Astrocyte of the cerebellum (primary cell): Measurements from ENCODE around the gene CCDC34.

Source experiments
- DNase-seq: peaks from one replicate; pipeline ENCODE4 v3.0.0-alpha.2; 2011; ENCODE audit warnings: low read depth
- H3K4me3 ChIP-seq: 2 replicates; pipeline ENCODE4 v1.5.1; 2011; ENCODE audit warnings: mild to moderate bottlenecking, low read depth, low read length, moderate library complexity
- in situ Hi-C: cut with HindIII; loops from 2 replicates; pipeline ENCODE4 v1.10.0; 2017; ENCODE audit warnings: low sequenced_read_pairs
- TF ChIP-seq, protein P1 (sequence below): IDR thresholded peaks from 2 replicates; pipeline ENCODE4 v1.5.1; 2012; ENCODE audit warnings: low read length, low read depth, moderate library complexity, mild to moderate bottlenecking; ENCODE audit errors: missing control alignments

The CCDC34 gene

DNA sequence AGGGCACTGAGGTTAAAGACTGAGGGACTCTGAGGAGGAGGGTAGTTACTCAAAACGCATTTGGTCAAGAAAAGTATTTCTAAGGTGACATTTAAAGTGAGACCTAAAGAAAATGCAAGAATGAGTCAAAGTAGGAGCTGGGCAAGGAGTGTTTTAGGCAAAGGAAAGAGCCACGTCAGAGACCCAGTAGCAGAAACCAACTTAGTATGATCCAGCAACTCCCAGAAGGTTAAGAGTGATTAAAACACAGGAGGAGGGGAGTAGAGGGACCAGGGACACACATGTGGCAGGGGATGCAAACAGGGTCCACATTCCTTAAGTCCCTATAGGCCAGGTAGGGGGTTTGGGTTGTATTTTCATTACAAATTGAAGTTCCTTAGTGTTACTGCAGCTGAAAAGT is 24.3 kb upstream of the CCDC34 start:
- TF ChIP-seq, protein P1, sequence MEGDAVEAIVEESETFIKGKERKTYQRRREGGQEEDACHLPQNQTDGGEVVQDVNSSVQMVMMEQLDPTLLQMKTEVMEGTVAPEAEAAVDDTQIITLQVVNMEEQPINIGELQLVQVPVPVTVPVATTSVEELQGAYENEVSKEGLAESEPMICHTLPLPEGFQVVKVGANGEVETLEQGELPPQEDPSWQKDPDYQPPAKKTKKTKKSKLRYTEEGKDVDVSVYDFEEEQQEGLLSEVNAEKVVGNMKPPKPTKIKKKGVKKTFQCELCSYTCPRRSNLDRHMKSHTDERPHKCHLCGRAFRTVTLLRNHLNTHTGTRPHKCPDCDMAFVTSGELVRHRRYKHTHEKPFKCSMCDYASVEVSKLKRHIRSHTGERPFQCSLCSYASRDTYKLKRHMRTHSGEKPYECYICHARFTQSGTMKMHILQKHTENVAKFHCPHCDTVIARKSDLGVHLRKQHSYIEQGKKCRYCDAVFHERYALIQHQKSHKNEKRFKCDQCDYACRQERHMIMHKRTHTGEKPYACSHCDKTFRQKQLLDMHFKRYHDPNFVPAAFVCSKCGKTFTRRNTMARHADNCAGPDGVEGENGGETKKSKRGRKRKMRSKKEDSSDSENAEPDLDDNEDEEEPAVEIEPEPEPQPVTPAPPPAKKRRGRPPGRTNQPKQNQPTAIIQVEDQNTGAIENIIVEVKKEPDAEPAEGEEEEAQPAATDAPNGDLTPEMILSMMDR = no peak
- in situ Hi-C loops = no loop called here
- no peak for DNase-seq
- no peak overlapping the region for H3K4me3 ChIP-seq

- no peak overlapping the region for H3K4me3 ChIP-seq
- TF ChIP-seq, protein P1 = no peak
- in situ Hi-C loops = no loop called here
- DNase-seq = no peak
Observed at GRCh38 chr11:27386181-27386845, 23.3 kb upstream of the CCDC34 start.

GRCh38 chr11:27385245-27385644 is 22.2 kb upstream of the CCDC34 start:
- peak; percentile 45 for DNase-seq
- in situ Hi-C loops = no loop called here
- TF ChIP-seq, protein P1 = no peak
- H3K4me3 ChIP-seq = no peak overlapping the region

- TF ChIP-seq, protein P1 = no peak
- in situ Hi-C loops = no loop called here
- H3K4me3 ChIP-seq = no peak overlapping the region
- DNase-seq = no peak
Observed at GRCh38 chr11:27384227-27384626, 21.2 kb upstream of the CCDC34 start.

GRCh38 chr11:27383645-27384044 is 20.6 kb upstream of the CCDC34 start:
- no peak overlapping the region for H3K4me3 ChIP-seq
- TF ChIP-seq, protein P1 = no peak
- in situ Hi-C loops = no loop called here
- DNase-seq = no peak

- H3K4me3 ChIP-seq = no peak overlapping the region
- in situ Hi-C loops = no loop called here
- DNase-seq = no peak
- TF ChIP-seq, protein P1 = no peak
Observed at GRCh38 chr11:27381238-27381666, 18.2 kb upstream of the CCDC34 start.
